ENCODE measurements around the gene CFAP97.

The CFAP97 gene

DNA sequence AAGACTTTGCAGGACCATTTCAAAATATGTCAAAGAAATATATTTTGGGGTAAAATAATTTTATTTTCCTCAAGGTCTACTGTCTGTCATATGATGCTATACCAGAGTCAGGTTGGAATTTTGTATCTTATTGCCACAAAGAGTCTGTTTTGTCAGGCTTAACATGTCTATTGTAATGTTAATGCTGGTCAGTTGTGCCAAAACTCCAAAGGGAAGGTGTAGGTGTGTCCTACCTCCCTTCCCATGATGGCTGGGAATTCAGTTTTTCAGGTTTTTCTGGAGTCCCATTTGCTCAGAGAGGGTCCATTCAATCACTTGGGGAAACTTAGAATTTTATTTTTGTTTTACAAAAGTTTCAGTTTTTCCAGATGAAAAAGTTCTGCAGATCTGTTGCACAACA is 94.1 kb downstream of the CFAP97 start:
- H3K36me3 Mint-ChIP-seq, result no peaks in the 10 kb centered on the region
- DNase-seq, result no peak
- H3K27me3 Mint-ChIP-seq, result peaks cover 27% of the 10 kb centered on the region
- H3K9me3 Mint-ChIP-seq, result no peaks in the 10 kb centered on the region
- no peaks in the 10 kb centered on the region for H3K4me1 Mint-ChIP-seq
- no peak overlapping the region for H3K4me3 Mint-ChIP-seq
- CTCF ChIA-PET, result no interaction called here
- no peak overlapping the region for H3K27ac Mint-ChIP-seq

All from activated naive CD4-positive, alpha-beta T cell treated with anti-CD3 and anti-CD28 coated beads, Interleukin-2, amount 10 ng/mL, durations not matched to agents 7 days and 5 days (primary cell).